ENCODE measurements around the gene BMI1. TPM values are rescaled to one million over a fixed set of nuclear protein-coding genes. Genes with fewer than 3 reads are reported as not detected.

Gene BMI1
- total and polyA plus RNA-seq, 2 donors (not counting 1 experiment from before 2014, with no cell fraction given), result 18.0 to 83.8 TPM

GRCh38 chr10:22332116-22332692, 11.3 kb downstream of the BMI1 start:
- Histone ChIP-seq H3K27me3 (replicated peaks in 1 of 4; ENCODE audit: control extremely low read depth in 1 of 4, control insufficient read depth in 3 of 4, insufficient read depth in 4 of 4, low read length in 3 of 4) (peaks cover 0 to 28% (median 15%) of the 10 kb centered on the region in 4 experiments), H3K4me1 (ENCODE audit: control insufficient read depth in 2 of 2, insufficient read depth in 2 of 2, low read length in 2 of 2) (peaks cover 39 to 43% of the 10 kb centered on the region in 2 donors), H3K9ac (ENCODE audit: low read length) (no peak overlapping the region), H3K4me2 (replicated peaks; ENCODE audit: low read depth, low read length, poor library complexity, severe bottlenecking) (no peak overlapping the region), H2AFZ (ENCODE audit: insufficient read depth, low read depth, low read length, poor library complexity, severe bottlenecking) (no peak overlapping the region), H3K4me3 (ENCODE audit: control extremely low read depth in 1 of 5, extremely low read depth in 1 of 5, insufficient read depth in 1 of 5, low read depth in 2 of 5, low read length in 4 of 5) (no peak overlapping the region), H3K36me3 (replicated peaks in 1 of 2; ENCODE audit: control extremely low read depth in 1 of 2, control insufficient read depth in 1 of 2, extremely low read depth in 1 of 2, insufficient read depth in 2 of 2, low read length in 1 of 2) (peaks cover 6 to 23% of the 10 kb centered on the region in 2 experiments), H3K79me2 (ENCODE audit: control insufficient read depth, insufficient read depth, low read length) (no peaks in the 10 kb centered on the region), H3K27ac (ENCODE audit: low read length in 2 of 2) (no peak overlapping the region), H4K20me1 (ENCODE audit: control insufficient read depth, insufficient read depth, low read length, poor library complexity, severe bottlenecking) (no peaks in the 10 kb centered on the region), H3K9me3 (ENCODE audit: control extremely low read depth in 1 of 3, control insufficient read depth in 2 of 3, insufficient read depth in 1 of 3, low read length in 2 of 3) (peaks cover under 1 to 33% (median 3%) of the 10 kb centered on the region in 3 donors)
- no peak for TF ChIP-seq EZH2 (IDR thresholded peaks at IDR 0.05; ENCODE audit: borderline replicate concordance, insufficient read depth, low read depth, low read length, poor library complexity, severe bottlenecking)
- TF ChIP-seq, protein P1, sequence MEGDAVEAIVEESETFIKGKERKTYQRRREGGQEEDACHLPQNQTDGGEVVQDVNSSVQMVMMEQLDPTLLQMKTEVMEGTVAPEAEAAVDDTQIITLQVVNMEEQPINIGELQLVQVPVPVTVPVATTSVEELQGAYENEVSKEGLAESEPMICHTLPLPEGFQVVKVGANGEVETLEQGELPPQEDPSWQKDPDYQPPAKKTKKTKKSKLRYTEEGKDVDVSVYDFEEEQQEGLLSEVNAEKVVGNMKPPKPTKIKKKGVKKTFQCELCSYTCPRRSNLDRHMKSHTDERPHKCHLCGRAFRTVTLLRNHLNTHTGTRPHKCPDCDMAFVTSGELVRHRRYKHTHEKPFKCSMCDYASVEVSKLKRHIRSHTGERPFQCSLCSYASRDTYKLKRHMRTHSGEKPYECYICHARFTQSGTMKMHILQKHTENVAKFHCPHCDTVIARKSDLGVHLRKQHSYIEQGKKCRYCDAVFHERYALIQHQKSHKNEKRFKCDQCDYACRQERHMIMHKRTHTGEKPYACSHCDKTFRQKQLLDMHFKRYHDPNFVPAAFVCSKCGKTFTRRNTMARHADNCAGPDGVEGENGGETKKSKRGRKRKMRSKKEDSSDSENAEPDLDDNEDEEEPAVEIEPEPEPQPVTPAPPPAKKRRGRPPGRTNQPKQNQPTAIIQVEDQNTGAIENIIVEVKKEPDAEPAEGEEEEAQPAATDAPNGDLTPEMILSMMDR (IDR thresholded peaks at IDR 0.05), result no peak
- no peak for DNase-seq
- H3K4me3 Mint-ChIP-seq, result no peak overlapping the region
- intact Hi-C loops (cut with micrococcal nuclease), result no loop called here
- POLR2A ChIA-PET, result no interaction called here
- peaks cover 35% of the 10 kb centered on the region for H3K4me1 Mint-ChIP-seq
- peaks cover 7% of the 10 kb centered on the region for H3K27me3 Mint-ChIP-seq
- no peak overlapping the region for H3K27ac Mint-ChIP-seq
- CTCF ChIA-PET, result no interaction called here
- no peaks in the 10 kb centered on the region for H3K9me3 Mint-ChIP-seq (ENCODE audit: insufficient read depth)
- no peak for ATAC-seq (ENCODE audit: low read depth)
- no CpG with 5 or more reads among the region's 7 CpGs for WGBS (ENCODE audit: insufficient coverage)

Data from B cell (primary cell).